C4-2B (cell line): ENCODE data around the gene CHST13.

Experiments
- H3K27ac ChIP-seq: fragments of 450-650 bp; 2 replicates; pipeline ENCODE4 v1.5.1; 2017
- CTCF ChIP-seq: fragments of 450-650 bp; conservative IDR thresholded peaks from 2 replicates; pipeline ENCODE4 v1.5.1; 2017; ENCODE audit warnings: mild to moderate bottlenecking
- ZFX ChIP-seq: fragments of 450-650 bp; IDR thresholded peaks from 2 replicates; pipeline ENCODE4 v1.6.1; 2017

The CHST13 gene

DNA sequence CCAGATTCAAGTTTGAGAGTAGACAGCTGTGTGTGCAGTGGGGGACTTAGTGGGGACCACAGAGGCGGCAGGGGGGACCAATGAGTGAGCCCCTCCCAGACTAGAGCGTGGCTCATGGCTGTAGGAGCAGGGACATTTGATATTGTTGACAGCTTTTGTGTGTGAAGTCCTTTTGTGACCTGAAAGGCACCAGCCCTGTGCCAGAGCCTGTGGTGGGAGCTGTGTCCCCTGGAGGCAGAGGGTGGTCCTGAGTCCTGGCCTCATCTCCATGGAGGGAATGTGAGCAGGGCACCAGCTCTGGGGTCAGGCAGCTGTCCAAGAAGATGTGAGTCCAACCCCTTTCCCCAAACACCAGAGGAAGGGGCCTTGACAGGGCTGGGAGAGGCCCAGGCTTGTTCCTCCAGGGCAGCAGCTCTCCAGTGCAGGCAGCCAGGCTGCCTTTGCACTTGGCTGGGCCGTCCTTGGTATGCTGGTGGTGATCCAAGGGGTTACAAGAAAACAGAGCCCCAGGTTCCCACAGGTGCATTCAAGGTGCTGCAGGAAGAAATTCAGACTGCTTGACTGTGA, 44.9 kb downstream of the CHST13 start:
- TF ChIP-seq ZFX (no peak), CTCF (no peak)
- no peak overlapping the region for H3K27ac ChIP-seq

- no peak overlapping the region for H3K27ac ChIP-seq
- no peak for TF ChIP-seq CTCF
- no peak for TF ChIP-seq ZFX
Measured at GRCh38 chr3:126569390-126569975, 45.5 kb downstream of the CHST13 start.

DNA sequence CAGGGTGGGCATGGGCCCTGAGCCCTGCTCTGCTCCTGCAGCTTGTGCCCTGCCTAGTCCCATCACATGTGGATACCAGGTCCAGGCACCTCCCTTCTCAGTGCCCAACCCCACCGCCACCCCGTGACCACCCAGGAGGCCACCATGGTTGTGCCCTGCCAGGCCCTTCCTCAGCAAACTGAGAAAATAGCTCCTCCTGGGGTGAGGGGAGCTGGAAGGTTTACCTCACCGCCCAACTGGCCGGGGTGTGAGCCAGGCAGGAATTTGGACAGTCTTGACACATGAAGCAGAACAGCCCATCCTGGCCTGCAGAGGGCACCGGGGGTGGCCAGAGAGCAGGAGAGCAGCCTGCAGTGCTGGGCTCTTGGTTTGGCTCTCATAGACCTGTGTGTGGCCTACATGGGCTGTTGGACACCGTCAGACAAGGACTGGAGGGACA, 46.2 kb downstream of the CHST13 start:
- TF ChIP-seq ZFX (no peak), CTCF (no peak)
- H3K27ac ChIP-seq, result no peak overlapping the region

GRCh38 chr3:126571078-126571477, 47.1 kb downstream of the CHST13 start:
- H3K27ac ChIP-seq, result no peak overlapping the region
- TF ChIP-seq CTCF, result no peak
- TF ChIP-seq ZFX, result no peak

DNA sequence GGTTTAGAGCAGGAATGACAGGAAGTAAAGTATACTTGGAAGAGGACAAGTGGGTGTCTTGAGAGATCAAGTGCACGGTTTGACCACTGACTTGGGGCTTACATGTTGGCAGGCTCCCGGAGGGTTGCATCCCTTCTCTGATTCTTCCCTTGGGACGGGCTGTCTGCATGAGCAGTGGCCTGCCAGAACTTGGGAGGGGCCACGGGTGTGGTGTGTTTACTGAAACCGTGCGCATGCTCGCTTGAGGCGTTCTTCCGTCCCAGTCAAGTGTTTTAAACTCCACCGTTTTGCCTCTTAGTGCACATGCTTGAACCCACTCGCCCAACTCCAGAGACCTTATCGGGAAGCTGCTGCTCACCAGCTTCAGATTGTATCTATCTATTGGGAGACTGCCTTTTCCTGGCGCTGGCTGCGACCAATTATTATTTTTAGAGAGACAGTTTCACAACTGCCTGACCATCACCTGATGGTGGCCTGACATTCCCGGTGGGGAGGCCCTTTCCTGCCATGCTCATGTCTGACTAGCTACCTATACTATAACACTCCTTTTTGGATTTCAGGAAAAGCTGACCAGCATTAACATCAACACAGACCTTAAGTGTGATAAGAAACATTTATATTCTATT, 49.6 kb downstream of the CHST13 start:
- no peak overlapping the region for H3K27ac ChIP-seq
- TF ChIP-seq ZFX, result no peak
- TF ChIP-seq CTCF, result no peak

- no peak overlapping the region for H3K27ac ChIP-seq
- TF ChIP-seq ZFX (no peak), CTCF (no peak)
Measured at GRCh38 chr3:126577261-126577660, 53.3 kb downstream of the CHST13 start.

DNA sequence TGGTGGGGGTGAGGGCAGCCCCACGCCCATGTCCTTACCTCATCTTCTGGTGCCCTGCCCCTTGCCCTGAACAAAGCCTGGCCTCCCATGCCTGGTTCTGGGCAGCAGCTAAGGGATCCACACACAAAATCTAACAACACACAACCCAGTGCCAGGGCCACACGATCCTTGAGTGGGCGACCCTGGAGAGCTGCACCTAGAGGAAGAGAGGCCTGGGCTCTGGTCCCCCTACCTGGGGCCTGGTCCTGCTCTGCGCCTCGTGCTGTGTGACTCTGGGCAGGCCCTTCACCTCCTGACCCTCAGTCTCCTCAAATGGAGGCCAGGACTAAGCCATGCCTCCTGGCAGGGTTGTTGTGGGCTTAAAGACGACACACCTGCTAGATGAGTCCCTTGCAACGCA, 54.7 kb downstream of the CHST13 start:
- H3K27ac ChIP-seq, result no peak overlapping the region
- no peak for TF ChIP-seq CTCF
